A172 (cell line): ENCODE results near the gene RAB11B. TPM values are rescaled to one million over a fixed set of nuclear protein-coding genes. Genes with fewer than 3 reads are reported as not detected.
"Not testable (repeated sequence)": the region's sequence is repeated elsewhere in the genome, so short reads cannot be mapped to it uniquely, and the experiment has no call there.

Experiments
- DNase-seq: peaks from one replicate; pipeline ENCODE4 v3.0.0-alpha.2; 2015; ENCODE audit warnings: low spot score
- total RNA-seq: library from RNA; depleted of rRNA; stranded (reverse); fragments of >200 nt; shearing (Covaris generic); gene quantifications from 2 replicates; pipeline ENCODE4 v1.2.3, GENCODE V29; 2014; rRNA removed

The RAB11B gene
- total RNA-seq: 3.1 and 8.0 TPM in 2 replicates

- peak; percentile 100 for DNase-seq
Measured at GRCh38 chr19:8389891-8390616, at the start of gene RAB11B. RAB11B (plus strand) TSS chr19:8390360; CDS start chr19:8390417, 57 bp downstream.

GRCh38 chr19:8341504-8341903 is 48.7 kb upstream of the RAB11B start:
- not testable (repeated sequence) for DNase-seq

GRCh38 chr19:8342316-8342683 is 47.9 kb upstream of the RAB11B start:
- no peak for DNase-seq

GRCh38 chr19:8342684-8343482 is 47.3 kb upstream of the RAB11B start, which contains the start of gene KANK3:
KANK3 (minus strand) TSS chr19:8343262; CDS start chr19:8337828, 5,434 bp downstream.
- DNase-seq: peak; percentile 85

GRCh38 chr19:8343483-8343844 is 46.7 kb upstream of the RAB11B start:
- DNase-seq: no peak

GRCh38 chr19:8349629-8350372 is 40.4 kb upstream of the RAB11B start:
- not testable (repeated sequence) for DNase-seq

- no peak for DNase-seq
Measured at GRCh38 chr19:8352134-8352827, 37.9 kb upstream of the RAB11B start.

GRCh38 chr19:8352845-8353244 is 37.3 kb upstream of the RAB11B start:
- DNase-seq: not testable (repeated sequence)

GRCh38 chr19:8355631-8356402 is 34.3 kb upstream of the RAB11B start:
- DNase-seq: peak; percentile 99

- DNase-seq: no peak
Measured at GRCh38 chr19:8357007-8357521, 33.1 kb upstream of the RAB11B start.

GRCh38 chr19:8358948-8359347 is 31.2 kb upstream of the RAB11B start:
- DNase-seq: no peak

- no peak for DNase-seq
Measured at GRCh38 chr19:8360196-8360595, 30.0 kb upstream of the RAB11B start.

- peak; percentile 100 for DNase-seq
Measured at GRCh38 chr19:8361921-8362793, 28.0 kb upstream of the RAB11B start.

- DNase-seq: no peak
Measured at GRCh38 chr19:8363803-8364771, 26.1 kb upstream of the RAB11B start, which contains the start of gene ANGPTL4. ANGPTL4 (plus strand) TSS chr19:8364155; CDS start chr19:8364322, 167 bp downstream.

GRCh38 chr19:8366121-8366581 is 24.0 kb upstream of the RAB11B start:
- DNase-seq: no peak

GRCh38 chr19:8366961-8367326 is 23.2 kb upstream of the RAB11B start:
- DNase-seq: no peak

GRCh38 chr19:8367327-8368001 is 22.7 kb upstream of the RAB11B start:
- peak; percentile 98 for DNase-seq
